ENCODE measurements around the gene PTH1R.

PTH1R gene

GRCh38 chr3:46845860-46846623, 31.5 kb upstream of the PTH1R start:
- peak overlapping the region; percentile 90 for H3K27ac ChIP-seq

GRCh38 chr3:46846624-46847542, 30.6 kb upstream of the PTH1R start:
- H3K27ac ChIP-seq = peak overlapping the region; percentile 90
- no peak for TF ChIP-seq CTCF (conservative IDR thresholded peaks at IDR 0.05)

More at GRCh38 chr3:46845860-46846623, 31.5 kb upstream of the PTH1R start:
- TF ChIP-seq CTCF (conservative IDR thresholded peaks at IDR 0.05) = peak; percentile 93

GRCh38 chr3:46847744-46848143, 29.8 kb upstream of the PTH1R start:
- no peak for TF ChIP-seq CTCF (conservative IDR thresholded peaks at IDR 0.05)

GRCh38 chr3:46848271-46849044, 29.1 kb upstream of the PTH1R start:
- H3K27ac ChIP-seq = no peak overlapping the region
- TF ChIP-seq CTCF (conservative IDR thresholded peaks at IDR 0.05) = no peak; the same call in 1 of the 2 replicates

More at GRCh38 chr3:46847744-46848143, 29.8 kb upstream of the PTH1R start:
- H3K27ac ChIP-seq = no peak overlapping the region

GRCh38 chr3:46849045-46849631, 28.4 kb upstream of the PTH1R start:
- no peak for TF ChIP-seq CTCF (conservative IDR thresholded peaks at IDR 0.05)
- no peak overlapping the region for H3K27ac ChIP-seq

- no peak for TF ChIP-seq CTCF (conservative IDR thresholded peaks at IDR 0.05)
- no peak overlapping the region for H3K27ac ChIP-seq
Observed at GRCh38 chr3:46849686-46850467, 27.6 kb upstream of the PTH1R start.

All from VCaP (cell line).